Kidney tubule cell (primary cell): ENCODE data around the gene PITHD1.
"Not testable (repeated sequence)": the region's sequence is repeated elsewhere in the genome, so short reads cannot be mapped to it uniquely, and the experiment has no call there.

Source experiments
- DNase-seq: peaks from one replicate; pipeline ENCODE4 v3.0.0-alpha.2; 2018; ENCODE audit warnings: low spot score

Gene PITHD1

GRCh38 chr1:23774174-23774880 lies 3.9 kb upstream of the PITHD1 start:
- DNase-seq, result no peak

GRCh38 chr1:23776217-23776616 lies 2.0 kb upstream of the PITHD1 start:
- DNase-seq, result no peak

GRCh38 chr1:23779826-23780371 lies 1.7 kb downstream of the PITHD1 start:
- DNase-seq, result peak; percentile 58

- not testable (repeated sequence) for DNase-seq
Observed at GRCh38 chr1:23783141-23783540, 4.9 kb downstream of the PITHD1 start.

GRCh38 chr1:23784846-23785245 lies 6.6 kb downstream of the PITHD1 start:
- DNase-seq, result no peak

GRCh38 chr1:23787701-23788100 lies 9.5 kb downstream of the PITHD1 start:
- DNase-seq, result no peak

GRCh38 chr1:23788695-23789094 lies 10.5 kb downstream of the PITHD1 start:
- DNase-seq, result no peak

GRCh38 chr1:23790696-23791515 lies 12.7 kb downstream of the PITHD1 start, which contains the start of gene LYPLA2:
LYPLA2 (plus strand) TSS chr1:23791145; CDS start chr1:23792683, 1,538 bp downstream.
- DNase-seq, result peak; percentile 92

- peak; percentile 62 for DNase-seq
Observed at GRCh38 chr1:23791516-23792047, 13.4 kb downstream of the PITHD1 start.

GRCh38 chr1:23792151-23792945 lies 14.1 kb downstream of the PITHD1 start:
- no peak for DNase-seq

GRCh38 chr1:23793018-23793781 lies 15.0 kb downstream of the PITHD1 start:
- peak; percentile 81 for DNase-seq

- no peak for DNase-seq
Observed at GRCh38 chr1:23793861-23794731, 15.9 kb downstream of the PITHD1 start.

- DNase-seq, result not testable (repeated sequence)
Observed at GRCh38 chr1:23794732-23795182, 16.5 kb downstream of the PITHD1 start.

- DNase-seq, result no peak
Observed at GRCh38 chr1:23795676-23796465, 17.7 kb downstream of the PITHD1 start.

GRCh38 chr1:23796466-23797271 lies 18.5 kb downstream of the PITHD1 start:
- DNase-seq, result no peak

GRCh38 chr1:23797478-23798448 lies 19.5 kb downstream of the PITHD1 start:
- DNase-seq, result no peak

- DNase-seq, result no peak
Observed at GRCh38 chr1:23798662-23799142, 20.5 kb downstream of the PITHD1 start.
